HG03442 (cell line): Measurements from ENCODE around the gene OR5C1.
"Not testable (repeated sequence)": the region's sequence is repeated elsewhere in the genome, so short reads cannot be mapped to it uniquely, and the experiment has no call there.

Experiments
- ATAC-seq: cut with Tn5 transposase; IDR thresholded peaks from one replicate; pipeline ENCODE4 v1.9.1; 2021; ENCODE audit warnings: mild to moderate bottlenecking, moderate library complexity; ENCODE audit not compliant: unreplicated experiment

OR5C1 gene

GRCh38 chr9:122788831-122789230 lies at the start of gene OR5C1:
Gene OR5C1 (plus strand): TSS chr9:122788933. CDS start chr9:122788933, 0 bp downstream.
- no peak for ATAC-seq

- no peak for ATAC-seq
These were observed 46.7 kb upstream of the OR5C1 start, which contains the start of gene OR1L6 for GRCh38 chr9:122742003-122742402. Gene OR1L6 (plus strand): TSS chr9:122742303. CDS start chr9:122749848, 7,545 bp downstream.

- ATAC-seq, result no peak
These were observed 33.9 kb upstream of the OR5C1 start for GRCh38 chr9:122754825-122755224.

GRCh38 chr9:122767817-122768216 lies 20.9 kb upstream of the OR5C1 start:
- no peak for ATAC-seq

GRCh38 chr9:122777052-122777451 lies 11.7 kb upstream of the OR5C1 start:
- no peak for ATAC-seq

- no peak for ATAC-seq
These were observed 10.7 kb upstream of the OR5C1 start for GRCh38 chr9:122777935-122778627.

- ATAC-seq, result no peak
These were observed 9.6 kb upstream of the OR5C1 start for GRCh38 chr9:122779181-122779580.

- ATAC-seq, result no peak
These were observed 8.7 kb upstream of the OR5C1 start for GRCh38 chr9:122780026-122780425.

- ATAC-seq, result no peak
These were observed 7.1 kb upstream of the OR5C1 start for GRCh38 chr9:122781671-122782070.

- no peak for ATAC-seq
These were observed 3.5 kb upstream of the OR5C1 start for GRCh38 chr9:122785269-122785668.

- ATAC-seq, result no peak
These were observed 2.4 kb upstream of the OR5C1 start for GRCh38 chr9:122786338-122786737.

- ATAC-seq, result no peak
These were observed 718 bp downstream of the OR5C1 start for GRCh38 chr9:122789256-122790046.

- no peak for ATAC-seq
These were observed 3.3 kb downstream of the OR5C1 start for GRCh38 chr9:122791872-122792669.

GRCh38 chr9:122797316-122798063 lies 8.8 kb downstream of the OR5C1 start:
- no peak for ATAC-seq

- no peak for ATAC-seq
These were observed 11.6 kb downstream of the OR5C1 start, which contains the start of gene OR1K1 for GRCh38 chr9:122800066-122801060. Gene OR1K1 (plus strand): TSS chr9:122800123. CDS start chr9:122800123, 0 bp downstream.

GRCh38 chr9:122806661-122807060 lies 17.9 kb downstream of the OR5C1 start:
- ATAC-seq, result no peak

- peak; percentile 53 for ATAC-seq
These were observed 18.7 kb downstream of the OR5C1 start for GRCh38 chr9:122807271-122807900.

GRCh38 chr9:122808141-122808540 lies 19.4 kb downstream of the OR5C1 start:
- no peak for ATAC-seq

GRCh38 chr9:122809261-122809660 lies 20.5 kb downstream of the OR5C1 start:
- not testable (repeated sequence) for ATAC-seq
